ENCODE measurements around the gene LAYN. TPM values are rescaled to one million over a fixed set of nuclear protein-coding genes. Genes with fewer than 3 reads are reported as not detected.

Gene LAYN
- total and polyA plus RNA-seq, 9 of the 15 experiments (the other 6 are each of a cell fraction or from before 2014, with no cell fraction given) = not detected

DNA sequence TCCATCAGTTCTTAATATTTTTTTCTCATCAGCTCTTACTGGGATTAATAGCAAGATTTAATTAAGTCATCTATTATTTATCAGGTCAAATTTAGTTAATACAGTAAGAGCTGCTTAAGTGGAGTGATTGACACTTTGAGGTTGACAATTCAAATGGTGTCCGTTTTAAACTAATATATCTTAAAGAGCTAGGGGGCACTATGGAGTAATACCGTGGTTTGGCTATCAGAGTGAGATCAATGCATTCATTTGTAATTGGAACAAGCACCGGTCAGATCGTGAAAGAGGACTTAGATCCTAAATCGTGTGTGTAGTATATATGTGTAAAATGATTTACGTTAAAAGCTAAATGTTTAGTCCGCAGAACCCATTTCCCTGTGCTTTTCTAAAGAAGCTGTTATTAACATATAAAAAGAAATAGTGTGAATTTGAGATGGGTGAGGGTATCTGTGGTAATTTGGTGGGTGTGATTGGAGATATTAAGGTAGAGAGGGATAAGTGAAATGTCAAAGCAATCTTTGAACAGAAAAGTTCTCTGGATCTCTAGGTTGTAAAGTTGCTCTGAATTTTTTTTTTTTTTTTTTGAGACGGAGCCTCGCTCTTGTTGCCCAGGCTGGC is 64.0 kb downstream of the LAYN start (continued):
- TF ChIP-seq, protein P1, sequence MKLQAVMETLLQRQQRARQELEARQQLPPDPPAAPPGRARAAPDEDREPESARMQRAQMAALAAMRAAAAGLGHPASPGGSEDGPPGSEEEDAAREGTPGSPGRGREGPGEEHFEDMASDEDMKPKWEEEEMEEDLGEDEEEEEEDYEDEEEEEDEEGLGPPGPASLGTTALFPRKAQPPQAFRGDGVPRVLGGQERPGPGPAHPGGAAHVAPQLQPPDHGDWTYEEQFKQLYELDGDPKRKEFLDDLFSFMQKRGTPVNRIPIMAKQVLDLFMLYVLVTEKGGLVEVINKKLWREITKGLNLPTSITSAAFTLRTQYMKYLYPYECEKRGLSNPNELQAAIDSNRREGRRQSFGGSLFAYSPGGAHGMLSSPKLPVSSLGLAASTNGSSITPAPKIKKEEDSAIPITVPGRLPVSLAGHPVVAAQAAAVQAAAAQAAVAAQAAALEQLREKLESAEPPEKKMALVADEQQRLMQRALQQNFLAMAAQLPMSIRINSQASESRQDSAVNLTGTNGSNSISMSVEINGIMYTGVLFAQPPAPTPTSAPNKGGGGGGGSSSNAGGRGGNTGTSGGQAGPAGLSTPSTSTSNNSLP (IDR thresholded peaks at IDR 0.05; ENCODE audit: borderline replicate concordance, low read depth, low read length) = peak; percentile 71; the same call in 1 of the 2 replicates
- no peak for TF ChIP-seq HDAC8 (tag; IDR thresholded peaks at IDR 0.05)
- no peak for TF ChIP-seq SIN3A (IDR thresholded peaks at IDR 0.05; ENCODE audit: borderline replicate concordance in 2 of 2, control insufficient read depth in 1 of 2, low read depth in 2 of 2, low read length in 2 of 2)
- TF ChIP-seq, protein P2, sequence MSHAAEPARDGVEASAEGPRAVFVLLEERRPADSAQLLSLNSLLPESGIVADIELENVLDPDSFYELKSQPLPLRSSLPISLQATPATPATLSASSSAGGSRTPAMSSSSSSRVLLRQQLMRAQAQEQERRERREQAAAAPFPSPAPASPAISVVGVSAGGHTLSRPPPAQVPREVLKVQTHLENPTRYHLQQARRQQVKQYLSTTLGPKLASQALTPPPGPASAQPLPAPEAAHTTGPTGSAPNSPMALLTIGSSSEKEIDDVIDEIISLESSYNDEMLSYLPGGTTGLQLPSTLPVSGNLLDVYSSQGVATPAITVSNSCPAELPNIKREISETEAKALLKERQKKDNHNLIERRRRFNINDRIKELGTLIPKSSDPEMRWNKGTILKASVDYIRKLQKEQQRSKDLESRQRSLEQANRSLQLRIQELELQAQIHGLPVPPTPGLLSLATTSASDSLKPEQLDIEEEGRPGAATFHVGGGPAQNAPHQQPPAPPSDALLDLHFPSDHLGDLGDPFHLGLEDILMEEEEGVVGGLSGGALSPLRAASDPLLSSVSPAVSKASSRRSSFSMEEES (CRISPR knock-in tag; IDR thresholded peaks at IDR 0.05) = no peak
- no peak for TF ChIP-seq TFAM (CRISPR knock-in tag; conservative IDR thresholded peaks at IDR 0.05)
- no peak for TF ChIP-seq ZNF766 (CRISPR knock-in tag; conservative IDR thresholded peaks at IDR 0.05)
- no peak for TF ChIP-seq EGR1 (conservative IDR thresholded peaks at IDR 0.05)
- TF ChIP-seq EP400 (IDR thresholded peaks at IDR 0.05) = 0 out of 2 replicates have a peak, but pooled peaks have one; percentile 2
- 0 out of 4 replicates have a peak, but pooled peaks of 1 of the 2 experiments have one; percentile 31 for TF ChIP-seq KDM4B (IDR thresholded peaks at IDR 0.05; ENCODE audit: borderline replicate concordance in 2 of 2, low read depth in 1 of 2)
- no peak for TF ChIP-seq HNRNPL (IDR thresholded peaks at IDR 0.05; ENCODE audit: low read depth, low read length)
- TF ChIP-seq OTX1 (CRISPR knock-in tag; IDR thresholded peaks at IDR 0.05) = no peak
- TF ChIP-seq, protein P3, sequence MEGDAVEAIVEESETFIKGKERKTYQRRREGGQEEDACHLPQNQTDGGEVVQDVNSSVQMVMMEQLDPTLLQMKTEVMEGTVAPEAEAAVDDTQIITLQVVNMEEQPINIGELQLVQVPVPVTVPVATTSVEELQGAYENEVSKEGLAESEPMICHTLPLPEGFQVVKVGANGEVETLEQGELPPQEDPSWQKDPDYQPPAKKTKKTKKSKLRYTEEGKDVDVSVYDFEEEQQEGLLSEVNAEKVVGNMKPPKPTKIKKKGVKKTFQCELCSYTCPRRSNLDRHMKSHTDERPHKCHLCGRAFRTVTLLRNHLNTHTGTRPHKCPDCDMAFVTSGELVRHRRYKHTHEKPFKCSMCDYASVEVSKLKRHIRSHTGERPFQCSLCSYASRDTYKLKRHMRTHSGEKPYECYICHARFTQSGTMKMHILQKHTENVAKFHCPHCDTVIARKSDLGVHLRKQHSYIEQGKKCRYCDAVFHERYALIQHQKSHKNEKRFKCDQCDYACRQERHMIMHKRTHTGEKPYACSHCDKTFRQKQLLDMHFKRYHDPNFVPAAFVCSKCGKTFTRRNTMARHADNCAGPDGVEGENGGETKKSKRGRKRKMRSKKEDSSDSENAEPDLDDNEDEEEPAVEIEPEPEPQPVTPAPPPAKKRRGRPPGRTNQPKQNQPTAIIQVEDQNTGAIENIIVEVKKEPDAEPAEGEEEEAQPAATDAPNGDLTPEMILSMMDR (IDR thresholded peaks at IDR 0.05 in 2 of 3, conservative IDR thresholded peaks at IDR 0.05 in 1 of 3; ENCODE audit: insufficient read depth in 2 of 3, low read depth in 1 of 3, low read length in 3 of 3) = peak; percentile 45 to 70 (median 69); a peak in 5 of 6 replicates
- TF ChIP-seq GATAD2B (IDR thresholded peaks at IDR 0.05; ENCODE audit: borderline replicate concordance) = peak; percentile 31; the same call in 1 of the 2 replicates
- TF ChIP-seq, protein P4, sequence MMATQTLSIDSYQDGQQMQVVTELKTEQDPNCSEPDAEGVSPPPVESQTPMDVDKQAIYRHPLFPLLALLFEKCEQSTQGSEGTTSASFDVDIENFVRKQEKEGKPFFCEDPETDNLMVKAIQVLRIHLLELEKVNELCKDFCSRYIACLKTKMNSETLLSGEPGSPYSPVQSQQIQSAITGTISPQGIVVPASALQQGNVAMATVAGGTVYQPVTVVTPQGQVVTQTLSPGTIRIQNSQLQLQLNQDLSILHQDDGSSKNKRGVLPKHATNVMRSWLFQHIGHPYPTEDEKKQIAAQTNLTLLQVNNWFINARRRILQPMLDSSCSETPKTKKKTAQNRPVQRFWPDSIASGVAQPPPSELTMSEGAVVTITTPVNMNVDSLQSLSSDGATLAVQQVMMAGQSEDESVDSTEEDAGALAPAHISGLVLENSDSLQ (IDR thresholded peaks at IDR 0.05) = peak; percentile 97
- TF ChIP-seq FOS (IDR thresholded peaks at IDR 0.05; ENCODE audit: extremely low read depth, insufficient read length) = no peak
- no peak for TF ChIP-seq COPS2 (conservative IDR thresholded peaks at IDR 0.05)
- TF ChIP-seq HIVEP1 (CRISPR knock-in tag; IDR thresholded peaks at IDR 0.05) = no peak

All from K562 (cell line).